GM12872 (cell line): ENCODE measurements around the gene ASB9.

ENCODE experiments used
- TF ChIP-seq, protein P1 (sequence below): IDR thresholded peaks from 3 replicates; pipeline ENCODE4 v1.5.1; 2011; ENCODE audit warnings: low read depth, mild to moderate bottlenecking, low read length, moderate library complexity; ENCODE audit not compliant: insufficient read depth

The ASB9 gene

GRCh38 chrX:15269618-15270521 lies at the start of gene ASB9:
Gene ASB9 (minus strand): TSS chrX:15270083. CDS start chrX:15269874, 209 bp downstream.
- TF ChIP-seq, protein P1, sequence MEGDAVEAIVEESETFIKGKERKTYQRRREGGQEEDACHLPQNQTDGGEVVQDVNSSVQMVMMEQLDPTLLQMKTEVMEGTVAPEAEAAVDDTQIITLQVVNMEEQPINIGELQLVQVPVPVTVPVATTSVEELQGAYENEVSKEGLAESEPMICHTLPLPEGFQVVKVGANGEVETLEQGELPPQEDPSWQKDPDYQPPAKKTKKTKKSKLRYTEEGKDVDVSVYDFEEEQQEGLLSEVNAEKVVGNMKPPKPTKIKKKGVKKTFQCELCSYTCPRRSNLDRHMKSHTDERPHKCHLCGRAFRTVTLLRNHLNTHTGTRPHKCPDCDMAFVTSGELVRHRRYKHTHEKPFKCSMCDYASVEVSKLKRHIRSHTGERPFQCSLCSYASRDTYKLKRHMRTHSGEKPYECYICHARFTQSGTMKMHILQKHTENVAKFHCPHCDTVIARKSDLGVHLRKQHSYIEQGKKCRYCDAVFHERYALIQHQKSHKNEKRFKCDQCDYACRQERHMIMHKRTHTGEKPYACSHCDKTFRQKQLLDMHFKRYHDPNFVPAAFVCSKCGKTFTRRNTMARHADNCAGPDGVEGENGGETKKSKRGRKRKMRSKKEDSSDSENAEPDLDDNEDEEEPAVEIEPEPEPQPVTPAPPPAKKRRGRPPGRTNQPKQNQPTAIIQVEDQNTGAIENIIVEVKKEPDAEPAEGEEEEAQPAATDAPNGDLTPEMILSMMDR = no peak

DNA sequence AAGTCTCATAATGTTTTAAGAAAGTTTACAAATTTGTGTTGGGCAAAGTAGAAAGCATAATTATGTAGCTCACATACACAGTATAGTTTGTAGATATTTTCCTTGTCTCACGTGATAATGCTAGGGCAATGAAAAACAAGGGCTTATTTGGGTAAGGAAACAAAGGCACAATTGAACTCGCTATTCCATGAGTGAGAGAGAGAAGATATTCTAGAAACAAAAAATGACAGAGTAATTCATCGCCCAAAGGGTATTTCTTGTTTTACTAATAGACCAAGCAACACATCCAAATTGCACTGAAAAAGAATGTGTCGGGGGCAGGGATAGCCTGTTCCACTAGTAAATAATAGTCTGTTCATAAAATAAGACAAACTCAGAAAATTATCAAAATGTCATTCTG lies 49.2 kb upstream of the ASB9 start:
- TF ChIP-seq, protein P1 = no peak

GRCh38 chrX:15315509-15315908 lies 45.6 kb upstream of the ASB9 start, which contains the start of gene ASB11:
Gene ASB11 (minus strand): TSS chrX:15315640. CDS start chrX:15315605, 35 bp downstream.
- TF ChIP-seq, protein P1 = no peak

GRCh38 chrX:15314472-15314871 lies 44.6 kb upstream of the ASB9 start:
- TF ChIP-seq, protein P1 = no peak

GRCh38 chrX:15311119-15311518 lies 41.2 kb upstream of the ASB9 start:
- TF ChIP-seq, protein P1 = no peak

DNA sequence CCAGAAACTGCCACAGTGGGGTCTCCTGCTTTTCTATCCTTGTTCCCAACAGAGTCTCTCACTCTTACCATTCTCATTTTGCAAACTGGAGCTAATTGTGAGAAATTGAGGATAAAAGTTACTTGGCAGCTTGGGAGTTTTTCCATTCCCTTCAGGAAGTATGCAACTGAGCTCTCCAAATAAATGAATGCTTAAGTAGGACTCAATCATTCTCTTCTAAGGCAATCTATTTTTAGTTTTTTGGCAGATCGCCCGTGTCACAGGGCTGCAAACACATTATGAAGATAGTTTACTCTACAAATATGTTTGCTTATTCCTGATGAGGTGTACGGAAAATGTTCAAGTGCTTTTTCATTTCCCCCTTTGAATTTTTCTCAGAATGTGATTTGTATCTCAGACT lies 40.2 kb upstream of the ASB9 start:
- TF ChIP-seq, protein P1 = no peak

DNA sequence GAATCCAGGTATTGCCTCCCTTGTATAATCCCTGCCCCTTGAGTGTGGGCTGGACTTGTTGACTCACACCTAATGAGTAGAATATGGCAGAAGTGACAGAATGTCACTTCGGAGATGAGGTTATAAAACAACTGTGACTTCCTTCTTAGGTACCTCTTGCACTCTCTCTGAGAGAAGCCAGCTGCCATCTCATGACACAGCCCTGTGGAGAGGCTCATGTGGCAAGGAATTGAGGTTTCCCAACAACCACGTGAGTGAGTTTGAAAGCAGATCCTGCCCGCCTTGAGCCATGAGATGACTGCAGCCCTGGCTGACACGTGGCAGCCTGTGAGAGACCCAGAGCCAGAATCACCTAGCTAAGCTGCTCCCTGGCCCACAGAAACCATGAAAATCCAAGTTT lies 32.0 kb upstream of the ASB9 start:
- TF ChIP-seq, protein P1 = no peak
